GM12865 (cell line): ENCODE results near the gene RARRES2.

ENCODE experiments used
- DNase-seq: peaks from one replicate; pipeline ENCODE4 v3.0.0; 2010; ENCODE audit warnings: low read depth
- H3K4me3 ChIP-seq: 2 replicates; pipeline ENCODE4 v1.5.1; 2011; ENCODE audit warnings: mild to moderate bottlenecking, low read depth, low read length, control low read depth
- CTCF ChIP-seq: IDR thresholded peaks from 2 replicates; pipeline ENCODE4 v1.5.1; 2011; ENCODE audit warnings: low read length, control low read depth, low read depth, inconsistent platforms; ENCODE audit not compliant: insufficient read depth; ENCODE audit errors: missing control alignments

Gene RARRES2

GRCh38 chr7:150380463-150380862 is 39.0 kb upstream of the RARRES2 start:
- TF ChIP-seq CTCF = no peak

GRCh38 chr7:150379441-150380379 is 38.3 kb upstream of the RARRES2 start:
- peak; percentile 70 for DNase-seq
- H3K4me3 ChIP-seq = peak overlapping the region; percentile 86
- no peak for TF ChIP-seq CTCF

More at GRCh38 chr7:150380463-150380862, 39.0 kb upstream of the RARRES2 start:
- peak overlapping the region; percentile 86 for H3K4me3 ChIP-seq
- DNase-seq = peak; percentile 90

- peak within 1 kb of the TSS; percentile 86 for H3K4me3 ChIP-seq
- DNase-seq = peak; percentile 96
- no peak for TF ChIP-seq CTCF
Observed at GRCh38 chr7:150378853-150379440, 37.5 kb upstream of the RARRES2 start, which contains the start of gene ZNF775. Gene ZNF775, plus strand, starts transcription at chr7:150379330. Its CDS starts 9,141 bp downstream, at chr7:150388471.

GRCh38 chr7:150378115-150378852 is 36.9 kb upstream of the RARRES2 start:
- H3K4me3 ChIP-seq = peak overlapping the region; percentile 83
- TF ChIP-seq CTCF = peak; percentile 1
- DNase-seq = peak; percentile 77

GRCh38 chr7:150377635-150378034 is 36.2 kb upstream of the RARRES2 start:
- DNase-seq = no peak
- H3K4me3 ChIP-seq = peak overlapping the region; percentile 83; the same call in 1 of the 2 replicates
- no peak for TF ChIP-seq CTCF

GRCh38 chr7:150377196-150377595 is 35.8 kb upstream of the RARRES2 start:
- peak; percentile 38 for DNase-seq
- no peak for TF ChIP-seq CTCF
- no peak overlapping the region for H3K4me3 ChIP-seq
